ENCODE measurements around the gene ARMC3. TPM values are rescaled to one million over a fixed set of nuclear protein-coding genes. Genes with fewer than 3 reads are reported as not detected.

ARMC3 gene
- total RNA-seq, 1 donor = not detected

DNA sequence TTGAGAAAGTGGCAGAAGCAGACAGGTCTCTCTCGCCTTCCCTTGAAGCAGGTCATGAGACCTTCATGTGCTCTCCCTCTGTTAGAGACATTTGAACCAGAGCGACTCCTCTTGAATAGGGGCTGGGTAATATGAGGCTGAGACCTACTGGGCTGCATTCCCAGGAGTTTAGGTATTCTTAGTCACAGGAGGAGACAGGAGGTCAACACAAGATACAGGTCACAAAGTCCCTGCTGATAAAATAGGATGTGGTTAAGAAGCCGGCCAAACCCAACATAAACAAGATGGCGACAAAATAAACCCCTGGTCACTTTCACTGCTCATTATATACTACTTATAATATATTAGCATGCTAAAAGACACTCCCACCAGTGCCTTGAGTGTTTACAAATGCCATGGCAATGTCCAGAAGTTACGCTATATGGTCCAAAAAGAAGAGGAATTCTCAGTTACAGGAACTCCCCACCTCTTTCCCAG lies 124.0 kb downstream of the ARMC3 start:
- DNase-seq (ENCODE audit: low read depth) = no peak
- TF ChIP-seq, protein P1, sequence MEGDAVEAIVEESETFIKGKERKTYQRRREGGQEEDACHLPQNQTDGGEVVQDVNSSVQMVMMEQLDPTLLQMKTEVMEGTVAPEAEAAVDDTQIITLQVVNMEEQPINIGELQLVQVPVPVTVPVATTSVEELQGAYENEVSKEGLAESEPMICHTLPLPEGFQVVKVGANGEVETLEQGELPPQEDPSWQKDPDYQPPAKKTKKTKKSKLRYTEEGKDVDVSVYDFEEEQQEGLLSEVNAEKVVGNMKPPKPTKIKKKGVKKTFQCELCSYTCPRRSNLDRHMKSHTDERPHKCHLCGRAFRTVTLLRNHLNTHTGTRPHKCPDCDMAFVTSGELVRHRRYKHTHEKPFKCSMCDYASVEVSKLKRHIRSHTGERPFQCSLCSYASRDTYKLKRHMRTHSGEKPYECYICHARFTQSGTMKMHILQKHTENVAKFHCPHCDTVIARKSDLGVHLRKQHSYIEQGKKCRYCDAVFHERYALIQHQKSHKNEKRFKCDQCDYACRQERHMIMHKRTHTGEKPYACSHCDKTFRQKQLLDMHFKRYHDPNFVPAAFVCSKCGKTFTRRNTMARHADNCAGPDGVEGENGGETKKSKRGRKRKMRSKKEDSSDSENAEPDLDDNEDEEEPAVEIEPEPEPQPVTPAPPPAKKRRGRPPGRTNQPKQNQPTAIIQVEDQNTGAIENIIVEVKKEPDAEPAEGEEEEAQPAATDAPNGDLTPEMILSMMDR (IDR thresholded peaks at IDR 0.05; ENCODE audit: insufficient read depth, low read length) = no peak
- no peak overlapping the region for H3K4me3 ChIP-seq (ENCODE audit: low read depth, low read length)

DNA sequence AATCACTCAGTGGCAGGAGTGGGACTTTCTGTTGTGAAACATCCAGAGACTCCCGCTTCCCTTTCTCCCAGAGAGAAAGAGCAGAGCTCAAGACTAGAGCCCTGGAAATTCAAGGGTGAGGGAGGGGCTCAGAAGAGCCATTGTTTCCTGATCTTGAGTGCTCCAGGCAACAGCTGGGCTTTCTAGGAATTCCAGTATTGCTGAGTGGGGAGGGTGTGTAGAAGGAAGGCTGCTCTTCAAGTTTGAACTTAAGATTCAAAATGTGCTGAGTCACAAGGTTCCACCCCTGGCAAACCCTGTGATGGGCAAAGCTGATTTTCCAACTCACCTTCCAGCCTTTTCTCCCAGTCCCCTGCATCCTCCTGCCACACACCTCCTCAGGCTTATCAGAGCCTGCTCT lies 125.2 kb downstream of the ARMC3 start:
- no peak overlapping the region for H3K4me3 ChIP-seq (ENCODE audit: low read depth, low read length)
- DNase-seq (ENCODE audit: low read depth) = peak; percentile 43
- TF ChIP-seq, protein P1 (IDR thresholded peaks at IDR 0.05; ENCODE audit: insufficient read depth, low read length) = no peak

DNA sequence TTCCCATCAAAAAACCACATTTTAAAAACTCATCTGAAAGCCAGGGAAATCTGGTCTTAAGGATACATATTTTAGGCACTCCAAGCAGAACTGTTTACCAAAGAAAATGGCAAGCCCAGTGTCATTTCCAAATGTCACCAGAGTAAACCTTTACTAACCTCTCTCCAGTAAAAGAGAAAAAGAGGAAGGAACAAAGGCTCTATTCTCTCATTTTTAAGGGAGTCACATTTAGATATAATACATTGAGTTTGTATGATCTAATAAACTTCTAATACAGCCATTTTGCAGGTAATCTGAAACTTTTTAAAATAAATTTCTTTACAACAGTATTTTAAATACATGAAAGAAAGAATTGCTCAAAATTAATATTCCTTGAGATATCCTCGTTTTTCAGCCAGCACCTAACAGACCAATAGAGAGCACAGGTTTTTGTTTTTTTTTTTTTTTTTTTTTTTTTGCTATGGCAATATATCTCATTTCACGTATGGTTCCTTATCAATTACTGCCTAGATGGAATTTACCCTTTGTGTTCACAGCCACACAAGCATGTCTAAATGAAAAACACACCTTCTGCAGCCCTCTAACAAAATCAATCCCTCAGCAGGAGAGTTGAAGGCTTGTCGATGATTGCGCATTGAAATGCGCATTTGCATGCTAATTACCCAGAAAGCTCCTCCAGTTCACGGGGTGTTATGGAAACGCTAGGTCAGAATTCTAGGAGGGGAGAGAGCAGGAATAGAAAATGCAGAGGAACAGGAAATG lies 127.8 kb downstream of the ARMC3 start:
- TF ChIP-seq, protein P1 (IDR thresholded peaks at IDR 0.05; ENCODE audit: insufficient read depth, low read length) = no peak
- no peak overlapping the region for H3K4me3 ChIP-seq (ENCODE audit: low read depth, low read length)
- DNase-seq (ENCODE audit: low read depth) = no peak

DNA sequence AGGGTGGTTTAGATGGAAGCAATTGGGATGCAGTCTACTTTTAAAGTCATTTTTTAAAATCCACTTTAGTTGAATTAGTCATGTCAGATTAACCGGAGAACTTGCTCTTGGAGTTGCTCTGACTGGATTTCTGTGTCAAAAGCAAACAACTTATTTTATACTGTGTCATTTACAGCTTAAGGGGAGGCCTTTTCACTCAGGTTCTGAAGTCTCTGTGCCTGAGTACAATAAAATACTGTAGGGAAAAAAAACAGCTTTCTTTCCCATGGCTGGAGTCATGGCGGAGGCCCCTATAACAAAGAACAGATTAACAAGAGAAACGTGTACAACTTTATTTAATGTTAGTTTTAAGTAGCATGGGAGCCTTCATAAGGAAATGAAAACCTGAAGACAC lies 128.3 kb downstream of the ARMC3 start:
- no peak for DNase-seq (ENCODE audit: low read depth)
- H3K4me3 ChIP-seq (ENCODE audit: low read depth, low read length) = no peak overlapping the region
- TF ChIP-seq, protein P1 (IDR thresholded peaks at IDR 0.05; ENCODE audit: insufficient read depth, low read length) = no peak

DNA sequence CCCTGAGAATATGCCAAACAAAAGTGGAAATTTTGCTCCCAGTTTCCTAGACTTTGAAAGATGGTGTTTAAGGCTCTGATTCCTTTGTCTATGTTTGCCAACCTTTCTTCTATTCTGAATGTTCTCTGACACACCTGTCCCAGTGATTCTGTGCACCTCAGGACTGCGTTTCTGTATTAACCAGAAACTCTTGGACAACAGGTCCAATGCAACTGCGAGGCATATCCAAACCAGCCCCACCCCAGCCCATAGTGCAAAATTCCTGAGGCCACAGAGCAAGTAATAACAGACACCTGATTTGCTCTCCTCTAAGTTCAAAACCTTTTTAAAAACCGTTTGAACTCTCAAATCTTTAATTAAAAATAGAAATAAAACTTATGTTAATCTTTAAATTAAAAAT lies 130.5 kb downstream of the ARMC3 start:
- H3K4me3 ChIP-seq (ENCODE audit: low read depth, low read length) = no peak overlapping the region
- DNase-seq (ENCODE audit: low read depth) = no peak
- TF ChIP-seq, protein P1 (IDR thresholded peaks at IDR 0.05; ENCODE audit: insufficient read depth, low read length) = no peak

DNA sequence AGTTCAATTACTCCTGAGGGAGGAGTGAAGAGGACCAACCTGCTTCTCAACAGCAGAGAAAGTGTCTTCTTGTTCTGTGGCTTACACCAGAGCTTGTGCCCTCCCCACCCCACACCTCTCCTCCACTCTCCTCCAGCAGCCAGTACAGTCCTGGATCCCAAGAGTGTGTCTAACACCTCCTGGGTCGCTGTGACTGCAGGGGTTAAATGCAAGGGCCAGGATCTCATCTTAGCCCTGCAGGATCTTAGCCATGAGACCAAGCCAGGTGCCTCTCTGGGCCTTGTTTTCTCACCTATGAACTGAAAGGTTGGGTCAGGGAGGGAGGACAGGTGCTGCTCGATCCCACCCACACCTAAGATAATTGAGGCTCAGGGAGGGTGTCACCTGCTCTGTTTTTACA lies 133.1 kb downstream of the ARMC3 start:
- H3K4me3 ChIP-seq (ENCODE audit: low read depth, low read length) = no peak overlapping the region
- TF ChIP-seq, protein P1 (IDR thresholded peaks at IDR 0.05; ENCODE audit: insufficient read depth, low read length) = no peak
- no peak for DNase-seq (ENCODE audit: low read depth)

All from fibroblast of the aortic adventitia (primary cell).